ENCODE results near the gene GLIS2. TPM values are rescaled to one million over a fixed set of nuclear protein-coding genes. Genes with fewer than 3 reads are reported as not detected.

The GLIS2 gene
- total and polyA plus RNA-seq, 12 donors, result 6.9 to 16.9 (median 13.9) TPM

DNA sequence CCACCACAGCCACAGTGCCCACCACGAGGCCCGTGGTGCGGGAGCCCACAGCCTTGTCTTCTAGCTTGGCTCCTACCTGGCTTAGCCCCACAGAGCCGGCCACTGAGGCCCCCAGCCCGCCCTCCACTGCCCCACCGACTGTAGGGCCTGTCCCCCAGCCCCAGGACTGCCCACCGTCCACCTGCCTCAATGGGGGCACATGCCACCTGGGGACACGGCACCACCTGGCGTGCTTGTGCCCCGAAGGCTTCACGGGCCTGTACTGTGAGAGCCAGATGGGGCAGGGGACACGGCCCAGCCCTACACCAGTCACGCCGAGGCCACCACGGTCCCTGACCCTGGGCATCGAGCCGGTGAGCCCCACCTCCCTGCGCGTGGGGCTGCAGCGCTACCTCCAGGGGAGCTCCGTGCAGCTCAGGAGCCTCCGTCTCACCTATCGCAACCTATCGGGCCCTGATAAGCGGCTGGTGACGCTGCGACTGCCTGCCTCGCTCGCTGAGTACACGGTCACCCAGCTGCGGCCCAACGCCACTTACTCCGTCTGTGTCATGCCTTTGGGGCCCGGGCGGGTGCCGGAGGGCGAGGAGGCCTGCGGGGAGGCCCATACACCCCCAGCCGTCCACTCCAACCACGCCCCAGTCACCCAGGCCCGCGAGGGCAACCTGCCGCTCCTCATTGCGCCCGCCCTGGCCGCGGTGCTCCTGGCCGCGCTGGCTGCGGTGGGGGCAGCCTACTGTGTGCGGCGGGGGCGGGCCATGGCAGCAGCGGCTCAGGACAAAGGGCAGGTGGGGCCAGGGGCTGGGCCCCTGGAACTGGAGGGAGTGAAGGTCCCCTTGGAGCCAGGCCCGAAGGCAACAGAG lies 66.3 kb downstream of the GLIS2 start:
- H3K4me3 ChIP-seq, result no peak overlapping the region
- H3K36me3 ChIP-seq, result peaks cover 0 to 82% (median 11%) of the 10 kb centered on the region in 9 donors
- no peak for DNase-seq
- H3K27me3 ChIP-seq, result no peaks in the 10 kb centered on the region
- peak overlapping the region in 4 of 10 donors; percentile 6 to 40 (median 38) for H3K27ac ChIP-seq
- H3K4me1 ChIP-seq, result peaks cover 12 to 69% (median 26%) of the 10 kb centered on the region in 9 donors
- WGBS, 2 donors, result 95% methylated on average over 54 to 55 of the region's 55 CpGs
- H3K9me3 ChIP-seq, result no peaks in the 10 kb centered on the region
- ATAC-seq, result no peak
- intact Hi-C loops (cut with DNase I), result no loop called here
- TF ChIP-seq, protein P1, sequence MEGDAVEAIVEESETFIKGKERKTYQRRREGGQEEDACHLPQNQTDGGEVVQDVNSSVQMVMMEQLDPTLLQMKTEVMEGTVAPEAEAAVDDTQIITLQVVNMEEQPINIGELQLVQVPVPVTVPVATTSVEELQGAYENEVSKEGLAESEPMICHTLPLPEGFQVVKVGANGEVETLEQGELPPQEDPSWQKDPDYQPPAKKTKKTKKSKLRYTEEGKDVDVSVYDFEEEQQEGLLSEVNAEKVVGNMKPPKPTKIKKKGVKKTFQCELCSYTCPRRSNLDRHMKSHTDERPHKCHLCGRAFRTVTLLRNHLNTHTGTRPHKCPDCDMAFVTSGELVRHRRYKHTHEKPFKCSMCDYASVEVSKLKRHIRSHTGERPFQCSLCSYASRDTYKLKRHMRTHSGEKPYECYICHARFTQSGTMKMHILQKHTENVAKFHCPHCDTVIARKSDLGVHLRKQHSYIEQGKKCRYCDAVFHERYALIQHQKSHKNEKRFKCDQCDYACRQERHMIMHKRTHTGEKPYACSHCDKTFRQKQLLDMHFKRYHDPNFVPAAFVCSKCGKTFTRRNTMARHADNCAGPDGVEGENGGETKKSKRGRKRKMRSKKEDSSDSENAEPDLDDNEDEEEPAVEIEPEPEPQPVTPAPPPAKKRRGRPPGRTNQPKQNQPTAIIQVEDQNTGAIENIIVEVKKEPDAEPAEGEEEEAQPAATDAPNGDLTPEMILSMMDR (IDR thresholded peaks at IDR 0.05), result no peak

DNA sequence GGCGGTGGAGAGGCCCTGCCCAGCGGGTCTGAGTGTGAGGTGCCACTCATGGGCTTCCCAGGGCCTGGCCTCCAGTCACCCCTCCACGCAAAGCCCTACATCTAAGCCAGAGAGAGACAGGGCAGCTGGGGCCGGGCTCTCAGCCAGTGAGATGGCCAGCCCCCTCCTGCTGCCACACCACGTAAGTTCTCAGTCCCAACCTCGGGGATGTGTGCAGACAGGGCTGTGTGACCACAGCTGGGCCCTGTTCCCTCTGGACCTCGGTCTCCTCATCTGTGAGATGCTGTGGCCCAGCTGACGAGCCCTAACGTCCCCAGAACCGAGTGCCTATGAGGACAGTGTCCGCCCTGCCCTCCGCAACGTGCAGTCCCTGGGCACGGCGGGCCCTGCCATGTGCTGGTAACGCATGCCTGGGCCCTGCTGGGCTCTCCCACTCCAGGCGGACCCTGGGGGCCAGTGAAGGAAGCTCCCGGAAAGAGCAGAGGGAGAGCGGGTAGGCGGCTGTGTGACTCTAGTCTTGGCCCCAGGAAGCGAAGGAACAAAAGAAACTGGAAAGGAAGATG lies 67.0 kb downstream of the GLIS2 start:
- H3K27ac ChIP-seq, result peak overlapping the region in 4 of 10 donors; percentile 6 to 62 (median 38)
- peaks cover 0 to 89% (median 13%) of the 10 kb centered on the region in 9 donors for H3K36me3 ChIP-seq
- H3K9me3 ChIP-seq, result no peaks in the 10 kb centered on the region
- TF ChIP-seq, protein P1 (IDR thresholded peaks at IDR 0.05), result no peak
- H3K4me1 ChIP-seq, result peaks cover 5 to 69% (median 23%) of the 10 kb centered on the region in 9 donors
- WGBS, 2 donors, result 78 to 83% methylated on average over 21 of the region's 21 CpGs
- no peak overlapping the region for H3K4me3 ChIP-seq
- intact Hi-C loops (cut with DNase I), result no loop called here
- no peak for ATAC-seq
- no peaks in the 10 kb centered on the region for H3K27me3 ChIP-seq
- no peak for DNase-seq

DNA sequence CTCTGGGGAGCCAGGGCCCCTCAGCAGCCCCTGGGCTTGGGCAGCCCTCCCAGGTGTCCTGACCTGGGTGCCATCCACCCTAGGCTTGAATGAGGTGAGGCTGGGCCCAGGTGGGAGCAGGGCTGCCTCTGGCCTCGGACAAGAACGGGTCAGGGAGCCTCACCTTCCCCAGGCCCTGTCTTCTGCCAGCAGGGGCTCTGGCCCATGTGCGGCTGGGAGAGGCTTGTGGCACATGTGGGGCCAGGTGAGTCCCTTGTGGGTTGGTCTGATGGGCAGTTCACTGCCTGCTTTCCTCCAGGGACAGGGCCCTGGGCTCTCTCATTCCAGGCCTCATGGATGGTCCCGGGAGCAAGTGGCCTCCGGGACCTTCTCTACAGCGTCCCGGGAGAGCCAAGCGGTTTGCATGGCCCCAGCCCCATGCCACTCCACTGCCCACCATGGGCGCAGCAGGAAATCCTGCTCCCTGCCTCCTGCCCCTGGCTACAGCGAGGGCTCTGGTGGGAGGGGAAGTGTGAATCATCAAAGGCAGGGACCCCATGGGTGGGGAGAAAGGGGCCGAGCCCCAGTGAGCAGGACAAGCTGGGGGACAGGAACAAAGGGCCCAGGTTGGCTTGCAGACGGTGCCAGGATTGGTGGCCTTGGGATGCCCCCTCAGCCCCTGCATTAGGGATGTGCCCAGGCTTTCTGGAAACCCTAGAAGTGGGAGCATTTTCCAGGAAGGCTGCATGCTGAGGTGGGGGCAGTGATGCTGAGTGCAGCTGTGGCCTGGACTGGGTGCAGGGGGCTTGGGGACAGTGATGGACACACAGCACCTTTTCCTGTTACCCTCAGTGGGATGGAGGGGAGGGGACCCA lies 68.0 kb downstream of the GLIS2 start:
- no peaks in the 10 kb centered on the region for H3K27me3 ChIP-seq
- H3K4me1 ChIP-seq, result peaks cover 0 to 69% (median 19%) of the 10 kb centered on the region in 9 donors
- intact Hi-C loops (cut with DNase I), result no loop called here
- ATAC-seq, result no peak
- peak overlapping the region in 2 of 10 donors; percentile 36 to 62 for H3K27ac ChIP-seq
- WGBS, 2 donors, result 88 to 90% methylated on average over 12 of the region's 12 CpGs
- H3K36me3 ChIP-seq, result peaks cover 0 to 93% (median 16%) of the 10 kb centered on the region in 9 donors
- no peak overlapping the region for H3K4me3 ChIP-seq
- DNase-seq, result no peak
- TF ChIP-seq, protein P1 (IDR thresholded peaks at IDR 0.05), result no peak
- no peaks in the 10 kb centered on the region for H3K9me3 ChIP-seq

DNA sequence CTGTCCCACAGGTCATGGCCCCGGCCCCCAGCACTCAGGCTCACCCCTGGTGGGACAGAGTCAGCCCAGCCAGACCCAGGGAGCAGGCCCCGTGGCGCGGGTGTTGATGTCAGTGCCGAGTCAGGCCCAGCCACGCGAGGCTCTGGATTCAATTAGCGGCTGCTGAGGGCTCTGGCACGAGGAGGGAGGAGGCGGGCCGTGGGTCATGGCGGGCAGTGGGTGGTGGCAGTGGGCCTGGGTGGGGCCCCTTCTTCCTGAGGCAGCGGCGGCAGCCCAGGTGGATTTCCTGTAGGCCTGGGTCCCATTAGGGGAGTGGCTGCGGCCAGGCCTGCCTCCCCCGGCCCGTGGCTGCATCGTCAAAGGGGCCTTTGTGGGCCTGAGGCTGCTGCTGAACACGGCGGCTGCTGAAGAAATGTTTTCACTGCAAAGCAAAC lies 68.7 kb downstream of the GLIS2 start:
- 68 to 70% methylated on average over 20 of the region's 20 CpGs for WGBS, 2 donors
- H3K36me3 ChIP-seq, result peaks cover 0 to 94% (median 16%) of the 10 kb centered on the region in 9 donors
- TF ChIP-seq, protein P1 (IDR thresholded peaks at IDR 0.05), result no peak
- ATAC-seq, result no peak
- DNase-seq, result no peak
- H3K4me3 ChIP-seq, result no peak overlapping the region
- peak overlapping the region in 4 of 10 donors; percentile 15 to 30 (median 26) for H3K27ac ChIP-seq
- H3K27me3 ChIP-seq, result no peaks in the 10 kb centered on the region
- H3K4me1 ChIP-seq, result peaks cover 0 to 72% (median 25%) of the 10 kb centered on the region in 9 donors
- intact Hi-C loops (cut with DNase I), result no loop called here
- no peaks in the 10 kb centered on the region for H3K9me3 ChIP-seq

All from heart right ventricle (tissue), 16 donors.